ENCODE measurements around the gene EPOP.

- TF ChIP-seq CTCF (IDR thresholded peaks at IDR 0.05; ENCODE audit: insufficient read depth, low read length, poor library complexity, severe bottlenecking) (no peak), EZH2phosphoT487 (conservative IDR thresholded peaks at IDR 0.05; ENCODE audit: low read length) (no peak)
Observed at GRCh38 chr17:38704606-38705522, 30.1 kb upstream of the EPOP start, which contains the start of gene MLLT6.
